GM18502 (cell line): ENCODE results near the gene PDE4DIP.
"Not testable (repeated sequence)": the region's sequence is repeated elsewhere in the genome, so short reads cannot be mapped to it uniquely, and the experiment has no call there.

Experiments used
- ATAC-seq: cut with Tn5 transposase; IDR thresholded peaks from one replicate; pipeline ENCODE4 v1.9.1; 2021; ENCODE audit warnings: mild to moderate bottlenecking; ENCODE audit not compliant: unreplicated experiment, poor library complexity

Gene PDE4DIP

GRCh38 chr1:148868924-148869633 lies 24.9 kb downstream of the PDE4DIP start:
- ATAC-seq = not testable (repeated sequence)

GRCh38 chr1:148869634-148869961 lies 25.4 kb downstream of the PDE4DIP start:
- ATAC-seq = not testable (repeated sequence)

GRCh38 chr1:148874408-148875388 lies 30.5 kb downstream of the PDE4DIP start:
- not testable (repeated sequence) for ATAC-seq

- not testable (repeated sequence) for ATAC-seq
Measured at GRCh38 chr1:148879812-148880416, 35.7 kb downstream of the PDE4DIP start.

GRCh38 chr1:148881261-148881660 lies 37.0 kb downstream of the PDE4DIP start:
- ATAC-seq = not testable (repeated sequence)

- not testable (repeated sequence) for ATAC-seq
Measured at GRCh38 chr1:148885219-148885618, 41.0 kb downstream of the PDE4DIP start.

GRCh38 chr1:148886293-148886692 lies 42.1 kb downstream of the PDE4DIP start:
- ATAC-seq = not testable (repeated sequence)

- ATAC-seq = not testable (repeated sequence)
Measured at GRCh38 chr1:148888597-148888996, 44.4 kb downstream of the PDE4DIP start.

GRCh38 chr1:148889267-148890074 lies 45.2 kb downstream of the PDE4DIP start:
- not testable (repeated sequence) for ATAC-seq

GRCh38 chr1:148890075-148890568 lies 45.9 kb downstream of the PDE4DIP start:
- not testable (repeated sequence) for ATAC-seq

GRCh38 chr1:148894360-148895352 lies 50.4 kb downstream of the PDE4DIP start:
- ATAC-seq = not testable (repeated sequence)

GRCh38 chr1:148900026-148900425 lies 55.8 kb downstream of the PDE4DIP start:
- ATAC-seq = not testable (repeated sequence)

GRCh38 chr1:148900691-148901090 lies 56.5 kb downstream of the PDE4DIP start:
- ATAC-seq = not testable (repeated sequence)

- not testable (repeated sequence) for ATAC-seq
Measured at GRCh38 chr1:148901150-148901952, 57.1 kb downstream of the PDE4DIP start.

GRCh38 chr1:148901953-148902341 lies 57.7 kb downstream of the PDE4DIP start:
- not testable (repeated sequence) for ATAC-seq

- not testable (repeated sequence) for ATAC-seq
Measured at GRCh38 chr1:148909219-148909826, 65.1 kb downstream of the PDE4DIP start.

- ATAC-seq = not testable (repeated sequence)
Measured at GRCh38 chr1:148911303-148911928, 67.2 kb downstream of the PDE4DIP start.
